Cardiac fibroblast (primary cell): ENCODE results near the gene LRRC8C.

Experiments
- DNase-seq, 2 donors: peaks; one replicate each; pipeline versions ENCODE4 v3.0.0 to v3.0.0-alpha.2; 2010; ENCODE audit warnings: low read depth in 2 of 2
- H3K4me3 ChIP-seq, 2 donors: replicated peaks in 1 of 2; 1 replicate in 1 of 2; 2 replicates in 1 of 2; pipeline ENCODE4 v1.5.1; 2011; ENCODE audit warnings: low read depth in 2 of 2, low read length in 2 of 2, mild to moderate bottlenecking in 2 of 2, moderate library complexity in 1 of 2
- CTCF ChIP-seq: IDR thresholded peaks from one replicate; pipeline ENCODE4 v1.5.1; 2011; ENCODE audit warnings: low read depth, mild to moderate bottlenecking, low read length, inconsistent platforms

Gene LRRC8C

DNA sequence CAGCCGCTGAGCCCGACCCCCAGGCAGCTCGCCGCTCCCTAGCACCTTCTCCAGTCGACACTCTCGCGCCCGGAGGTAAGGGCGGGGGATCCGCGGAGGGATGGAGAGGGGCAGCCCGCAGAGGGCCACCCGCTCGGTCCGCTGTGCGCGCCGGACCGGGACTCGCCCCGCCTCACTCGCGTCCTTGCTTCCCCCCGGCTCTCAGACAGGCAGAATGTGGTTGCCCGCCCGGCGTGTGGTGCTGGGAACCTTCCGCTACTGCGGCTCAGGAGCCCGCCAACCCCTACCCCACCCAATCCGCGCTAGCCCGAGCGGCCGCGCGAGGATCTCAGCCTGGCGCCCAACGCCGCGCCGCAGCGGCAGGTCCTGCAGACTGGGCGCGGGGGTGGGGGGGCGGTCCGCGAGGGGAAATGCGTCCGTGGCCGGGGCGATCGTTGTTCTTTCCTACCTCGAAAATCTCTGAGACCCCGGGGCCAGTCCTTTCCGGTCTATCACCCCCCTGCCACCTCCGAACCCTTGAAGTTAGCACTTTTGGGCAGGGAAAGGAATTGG is 404 bp downstream of the LRRC8C start:
- peak overlapping the region; percentile 81 to 95 for H3K4me3 ChIP-seq
- TF ChIP-seq CTCF, result no peak
- peak; percentile 51 to 63 for DNase-seq

DNA sequence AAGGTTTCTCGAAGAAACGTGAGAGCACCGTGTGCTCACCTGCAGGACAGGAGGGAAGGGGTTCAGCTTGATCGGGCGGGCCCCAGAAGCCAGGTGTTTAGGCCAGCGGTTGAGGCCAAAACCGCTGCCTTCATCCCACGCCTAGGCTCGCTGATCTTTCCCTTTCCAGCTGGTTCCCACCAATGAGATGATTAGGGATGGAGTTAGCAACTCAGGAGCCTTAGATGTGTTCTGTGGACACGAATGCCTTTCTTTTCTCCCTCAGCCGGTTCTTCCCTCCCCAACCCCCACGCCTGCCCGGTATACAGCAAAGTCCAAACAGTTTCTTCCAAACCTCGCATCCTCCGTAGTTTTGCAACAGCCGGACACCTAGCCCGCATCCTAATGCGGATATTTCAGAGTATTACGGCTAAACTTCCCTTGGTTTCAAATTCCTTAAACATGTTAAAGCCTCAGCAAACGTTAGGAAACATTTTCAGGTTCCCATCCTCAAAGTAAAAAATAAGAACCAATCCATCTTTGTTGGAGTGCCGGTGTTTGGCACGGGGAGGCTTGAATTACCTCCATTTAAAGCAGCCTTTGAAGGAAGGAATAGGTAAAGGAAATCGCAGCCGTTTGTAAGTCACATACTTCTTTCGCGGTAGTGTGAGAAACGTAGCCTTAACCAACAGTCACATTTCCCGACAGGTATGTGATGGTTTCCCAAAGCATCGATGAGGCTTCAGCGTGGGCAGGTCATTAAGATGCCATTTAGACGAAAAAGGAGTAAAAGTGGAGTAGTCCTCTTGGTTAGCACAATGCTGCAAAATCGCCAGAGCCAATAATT is 1.1 kb downstream of the LRRC8C start:
- H3K4me3 ChIP-seq, result peak overlapping the region; percentile 81 to 95
- peak; percentile 50 to 51 for DNase-seq
- no peak for TF ChIP-seq CTCF

DNA sequence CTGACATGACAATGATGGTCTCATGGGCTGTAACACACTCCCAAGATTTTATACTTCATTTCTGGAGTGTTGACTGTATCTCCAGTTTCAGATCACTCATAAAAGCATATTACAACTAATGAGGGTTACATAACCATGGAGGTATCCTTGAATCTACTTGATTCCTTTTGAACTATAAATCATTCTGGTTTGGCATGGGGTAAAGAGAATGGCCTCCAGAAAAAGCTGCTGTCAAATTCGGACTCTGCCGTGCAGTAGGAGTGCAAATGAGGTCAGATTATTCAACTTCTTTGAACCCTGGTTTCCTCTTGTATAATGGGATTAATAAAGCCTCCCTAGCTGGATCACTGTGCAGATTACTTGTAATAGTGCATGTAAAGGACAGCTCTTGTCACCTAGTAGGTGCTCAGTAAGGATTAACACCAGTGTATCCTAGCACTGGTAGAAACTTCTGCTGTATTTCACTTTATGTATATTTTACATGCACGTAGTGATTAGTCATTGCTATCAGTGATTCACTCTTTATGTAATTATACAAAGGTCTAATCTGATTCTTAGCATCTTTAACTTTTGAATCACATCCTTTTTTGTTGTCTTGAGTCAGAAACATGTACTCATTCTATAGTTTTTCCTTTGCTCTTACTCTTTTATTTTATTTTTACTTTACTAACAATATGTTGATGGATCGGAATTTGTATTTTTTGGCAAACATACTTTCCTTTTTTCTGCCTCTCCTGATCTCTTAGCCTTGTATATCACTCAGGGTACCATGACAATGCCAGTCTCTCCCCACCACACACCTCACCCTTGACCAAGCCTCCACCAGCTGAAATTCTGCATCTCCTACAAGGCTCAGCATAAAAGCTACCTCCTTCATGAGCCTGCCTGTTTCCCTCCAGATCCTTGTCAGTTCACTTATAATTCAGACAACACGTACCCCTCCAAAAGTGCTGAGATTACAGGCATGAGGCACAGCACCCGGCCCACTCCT is 3.2 kb downstream of the LRRC8C start:
- peak overlapping the region; percentile 11 to 13 for H3K4me3 ChIP-seq
- peak; percentile 34 to 79 for DNase-seq
- no peak for TF ChIP-seq CTCF

- DNase-seq, result peak in 1 of 2 donors; percentile 33
- no peak for TF ChIP-seq CTCF
- H3K4me3 ChIP-seq, result no peak overlapping the region
Measured at GRCh38 chr1:89637496-89637895, 4.6 kb downstream of the LRRC8C start.

DNA sequence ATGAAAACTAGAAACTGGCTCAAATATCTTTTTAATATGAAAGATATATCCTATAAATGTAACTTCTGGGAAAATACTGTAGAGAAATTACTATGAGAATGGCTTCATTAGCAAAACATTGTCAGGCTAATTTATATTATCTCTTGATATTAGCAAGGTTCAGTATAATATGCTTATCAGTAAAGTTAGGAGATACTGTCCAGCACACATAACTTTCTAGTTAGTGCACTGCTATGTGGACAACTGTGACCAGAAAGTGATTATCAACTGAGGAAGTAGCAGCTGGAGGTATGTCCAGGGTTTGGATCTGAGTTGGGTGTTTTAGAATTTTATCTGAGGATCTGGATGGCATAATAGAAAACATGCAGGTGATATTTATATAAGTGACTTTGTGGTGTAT is 7.5 kb downstream of the LRRC8C start:
- DNase-seq, result no peak
- no peak for TF ChIP-seq CTCF
- no peak overlapping the region for H3K4me3 ChIP-seq

GRCh38 chr1:89641781-89642180 is 8.9 kb downstream of the LRRC8C start:
- no peak for DNase-seq
- no peak for TF ChIP-seq CTCF
- no peak overlapping the region for H3K4me3 ChIP-seq
